Body of pancreas (tissue), 4 donors: ENCODE measurements around the gene KCNQ5.

Experiments used
- POLR2A ChIP-seq, 3 donors: fragments of 450-650 bp; IDR thresholded peaks; one replicate each; pipeline ENCODE4 v1.6.1; 2016; ENCODE audit warnings: antibody characterized with exemption in 3 of 3, mild to moderate bottlenecking in 2 of 3
- TF ChIP-seq, protein P1 (sequence below), 7 experiments: fragments of 450-650 bp in 4 of 7; fragments of 200-600 bp in 3 of 7; sonication (generic) in 3 of 7; IDR thresholded peaks; one replicate each; pipeline ENCODE4 v1.5.1; 2016 to 2019; ENCODE audit warnings: antibody characterized with exemption in 7 of 7

DNA sequence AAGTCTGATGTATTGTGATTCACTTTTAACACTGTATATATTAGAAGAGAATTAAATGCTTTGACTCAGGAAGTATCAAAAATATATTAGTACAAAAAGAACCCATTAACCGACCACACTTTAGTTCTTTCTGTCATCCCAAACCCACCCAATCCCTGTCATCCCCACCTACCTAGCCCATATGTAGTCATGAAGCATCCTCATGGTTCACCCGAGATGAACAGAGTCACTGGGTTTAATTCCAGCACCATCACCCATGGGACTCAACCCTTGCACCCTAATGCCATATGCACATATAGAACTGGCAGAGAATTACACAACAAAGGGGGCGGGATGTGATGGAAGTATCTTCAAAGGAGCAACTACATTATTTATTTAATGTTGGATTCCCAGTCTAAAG is 462.0 kb downstream of the KCNQ5 start:
- TF ChIP-seq, protein P1, sequence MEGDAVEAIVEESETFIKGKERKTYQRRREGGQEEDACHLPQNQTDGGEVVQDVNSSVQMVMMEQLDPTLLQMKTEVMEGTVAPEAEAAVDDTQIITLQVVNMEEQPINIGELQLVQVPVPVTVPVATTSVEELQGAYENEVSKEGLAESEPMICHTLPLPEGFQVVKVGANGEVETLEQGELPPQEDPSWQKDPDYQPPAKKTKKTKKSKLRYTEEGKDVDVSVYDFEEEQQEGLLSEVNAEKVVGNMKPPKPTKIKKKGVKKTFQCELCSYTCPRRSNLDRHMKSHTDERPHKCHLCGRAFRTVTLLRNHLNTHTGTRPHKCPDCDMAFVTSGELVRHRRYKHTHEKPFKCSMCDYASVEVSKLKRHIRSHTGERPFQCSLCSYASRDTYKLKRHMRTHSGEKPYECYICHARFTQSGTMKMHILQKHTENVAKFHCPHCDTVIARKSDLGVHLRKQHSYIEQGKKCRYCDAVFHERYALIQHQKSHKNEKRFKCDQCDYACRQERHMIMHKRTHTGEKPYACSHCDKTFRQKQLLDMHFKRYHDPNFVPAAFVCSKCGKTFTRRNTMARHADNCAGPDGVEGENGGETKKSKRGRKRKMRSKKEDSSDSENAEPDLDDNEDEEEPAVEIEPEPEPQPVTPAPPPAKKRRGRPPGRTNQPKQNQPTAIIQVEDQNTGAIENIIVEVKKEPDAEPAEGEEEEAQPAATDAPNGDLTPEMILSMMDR (IDR thresholded peaks at IDR 0.05), result no peak
- TF ChIP-seq POLR2A (IDR thresholded peaks at IDR 0.05), result no peak
